ENCODE results near the gene SH2B3.

SH2B3 gene

DNA sequence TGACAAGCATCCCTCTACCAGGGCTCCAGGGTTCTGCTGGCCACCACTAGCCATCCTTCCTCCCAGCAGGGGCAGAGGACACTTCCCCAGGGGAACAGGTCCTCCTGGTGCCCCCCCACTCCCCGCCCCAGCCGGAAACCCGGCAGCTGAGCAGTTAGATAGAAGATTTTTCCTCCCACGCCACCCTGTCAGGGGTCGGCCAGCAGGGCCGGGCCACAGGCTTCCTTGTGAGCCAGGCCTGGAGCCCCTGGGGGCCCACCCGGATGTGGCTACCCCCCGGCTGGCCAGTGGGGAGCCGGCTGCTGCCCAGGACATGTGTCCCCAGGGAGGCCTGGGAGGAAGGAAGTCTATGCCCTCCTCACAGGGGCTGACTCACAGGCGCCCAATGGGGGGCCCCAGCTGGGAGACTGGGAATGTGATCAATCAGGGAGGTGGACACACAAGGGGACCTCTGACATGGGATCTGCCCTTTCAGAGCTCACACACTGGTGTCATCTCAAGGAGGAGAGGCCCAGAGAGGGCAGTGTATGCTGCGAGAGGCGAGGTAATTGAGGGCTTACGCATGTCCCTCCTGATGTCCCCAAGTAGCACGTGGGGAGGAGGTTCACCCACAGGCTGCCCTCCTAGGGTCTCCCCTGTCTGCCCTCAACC, 4.2 kb downstream of the SH2B3 start:
- peak; percentile 46 for DNase-seq

- DNase-seq, result no peak
Measured at GRCh38 chr12:111410431-111411184, 4.9 kb downstream of the SH2B3 start.

GRCh38 chr12:111411185-111411764, 5.6 kb downstream of the SH2B3 start:
- no peak for DNase-seq

DNA sequence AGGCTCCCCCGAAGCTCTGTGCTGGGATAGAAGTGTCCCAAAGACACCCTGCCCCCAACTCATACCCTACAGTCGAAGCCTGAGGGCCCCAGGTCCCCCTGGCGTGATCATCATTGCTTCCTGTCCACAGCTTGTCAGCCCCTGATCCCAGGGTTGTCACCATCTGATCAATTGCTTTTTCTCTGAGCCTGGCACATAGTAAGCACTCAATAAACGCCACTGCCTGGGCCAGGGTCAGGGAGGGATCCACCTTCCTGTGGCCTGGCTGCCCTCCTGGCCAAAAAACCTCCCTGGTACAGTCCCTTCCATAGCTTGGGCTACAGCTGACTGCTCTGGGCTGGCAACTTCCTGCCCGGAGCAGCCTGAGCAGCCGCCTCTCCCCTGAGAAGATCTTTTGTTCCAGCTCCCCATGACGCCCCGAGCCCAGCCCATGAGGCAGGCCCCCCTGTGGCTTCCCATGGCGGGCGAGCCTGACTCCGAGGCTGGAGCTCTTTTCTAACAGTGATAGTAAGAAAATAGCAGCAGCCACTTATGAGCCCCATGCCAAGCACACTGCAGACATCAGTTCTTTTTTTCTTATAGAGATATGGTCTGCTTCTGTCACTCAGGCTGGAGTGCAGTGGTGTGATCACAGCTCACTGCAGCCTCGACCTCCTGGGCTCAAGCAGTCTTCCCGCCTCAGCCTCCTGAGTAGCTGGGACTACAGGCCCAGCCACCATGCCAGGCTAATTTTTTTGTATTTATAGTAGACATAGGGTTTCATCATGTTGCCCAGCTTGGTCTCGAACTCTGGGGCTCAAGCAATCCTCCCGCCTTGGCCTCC, 6.5 kb downstream of the SH2B3 start:
- DNase-seq, result no peak

DNA sequence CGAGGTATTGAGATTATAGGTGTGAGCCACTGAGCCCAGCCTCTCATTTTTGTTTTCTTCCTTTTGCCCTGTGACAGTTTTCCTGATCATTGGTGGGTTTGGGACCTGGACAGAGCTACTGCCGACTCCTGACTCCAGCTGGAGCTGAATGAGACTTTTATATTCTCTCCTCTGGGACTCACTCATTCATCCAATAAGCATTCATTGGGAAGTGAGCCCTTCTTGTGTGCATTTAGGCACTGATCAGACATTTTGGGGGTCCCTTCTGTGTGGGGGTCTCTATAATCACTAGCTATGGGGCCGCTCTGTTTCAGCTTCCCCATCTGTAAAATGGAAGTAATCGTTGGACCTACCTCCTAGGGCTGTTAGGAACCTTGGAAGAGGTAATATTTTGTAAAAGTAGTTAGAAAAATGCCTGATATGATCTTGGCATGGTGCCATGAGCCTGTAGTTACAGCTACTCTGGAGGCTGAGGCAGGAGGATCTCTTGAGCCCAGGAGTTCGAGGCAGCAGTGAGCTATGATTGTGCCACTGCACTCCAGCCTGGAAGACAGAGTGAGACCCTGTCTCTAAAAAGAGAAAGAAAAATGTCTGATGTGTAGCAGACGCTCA, 7.2 kb downstream of the SH2B3 start:
- no peak for DNase-seq

DNA sequence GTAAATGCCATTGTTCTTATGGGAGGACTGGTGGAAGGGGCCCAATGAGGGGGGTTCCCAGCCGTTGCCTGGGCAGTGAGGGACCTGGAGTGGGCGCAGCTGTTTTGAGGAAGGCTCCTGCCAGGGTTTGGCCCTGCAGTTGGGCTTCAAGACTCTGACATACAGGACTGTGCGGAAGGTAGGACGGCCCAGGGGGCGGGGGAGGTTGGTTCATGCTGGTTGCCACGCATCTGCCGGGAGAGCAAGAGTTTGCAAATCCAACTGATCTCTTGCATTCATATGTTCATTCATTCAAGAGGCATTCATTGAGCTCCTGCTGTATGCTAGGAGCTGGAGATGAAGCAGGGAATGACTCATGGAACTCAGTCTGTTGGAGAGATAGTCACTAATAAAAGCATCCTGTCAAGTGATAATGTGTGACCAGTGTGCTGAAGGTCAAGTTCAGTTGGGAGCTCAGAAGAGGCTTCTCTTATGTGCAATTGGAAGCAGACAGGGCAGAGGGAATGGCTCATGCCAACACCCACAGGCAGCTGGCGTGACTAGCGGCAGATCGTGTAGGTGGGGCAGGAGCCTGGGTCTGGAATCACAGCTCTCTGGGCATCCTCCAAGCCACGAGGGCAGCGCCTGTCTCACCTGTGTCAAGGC, 7.8 kb downstream of the SH2B3 start:
- DNase-seq, result no peak

GRCh38 chr12:111414711-111415252, 9.1 kb downstream of the SH2B3 start:
- DNase-seq, result no peak

DNA sequence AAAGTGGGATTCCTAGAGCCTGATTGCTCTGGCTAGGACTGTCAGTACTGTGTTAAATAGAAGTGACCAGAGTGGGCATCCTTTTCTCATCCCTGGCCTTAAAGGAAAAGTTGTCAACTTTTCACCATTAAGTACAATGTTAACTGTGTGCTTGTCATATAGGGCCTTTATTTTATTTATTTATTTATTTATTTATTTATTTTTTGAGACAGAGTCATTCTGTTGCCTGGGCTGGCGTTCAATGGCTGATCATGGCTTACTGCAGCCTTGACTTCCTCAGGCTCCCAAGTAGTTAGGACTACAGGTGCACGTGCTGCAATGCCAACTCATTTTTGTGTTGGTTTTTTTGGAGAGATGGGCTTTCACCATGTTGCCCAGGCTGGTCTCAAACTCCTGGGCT, 11.6 kb downstream of the SH2B3 start:
- no peak for DNase-seq

DNA sequence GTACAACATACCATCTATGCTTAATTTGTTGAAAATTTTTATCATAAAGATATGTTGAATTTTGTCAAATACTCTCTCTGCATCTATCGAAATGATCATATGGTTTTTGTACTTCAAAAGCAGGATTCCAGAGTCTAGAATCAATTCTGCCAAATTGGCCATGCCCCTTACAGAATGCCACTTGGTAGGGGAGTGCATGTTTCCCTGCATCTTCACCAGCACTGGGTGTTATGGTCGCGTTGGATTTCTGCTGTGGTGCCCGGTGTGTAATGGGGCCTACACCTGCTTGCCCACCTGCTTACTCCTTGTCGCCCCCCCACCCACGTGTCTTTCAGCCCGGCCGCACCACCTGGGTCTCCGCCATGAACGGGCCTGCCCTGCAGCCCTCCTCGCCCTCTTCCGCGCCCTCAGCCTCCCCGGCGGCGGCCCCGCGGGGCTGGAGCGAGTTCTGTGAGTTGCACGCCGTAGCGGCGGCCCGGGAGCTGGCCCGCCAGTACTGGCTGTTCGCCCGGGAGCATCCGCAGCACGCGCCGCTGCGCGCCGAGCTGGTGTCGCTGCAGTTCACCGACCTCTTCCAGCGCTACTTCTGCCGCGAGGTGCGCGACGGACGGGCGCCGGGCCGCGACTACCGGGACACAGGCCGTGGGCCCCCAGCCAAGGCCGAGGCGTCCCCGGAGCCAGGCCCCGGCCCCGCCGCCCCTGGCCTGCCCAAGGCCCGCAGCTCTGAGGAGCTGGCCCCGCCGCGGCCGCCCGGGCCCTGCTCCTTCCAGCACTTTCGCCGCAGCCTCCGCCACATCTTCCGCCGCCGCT, 12.3 kb downstream of the SH2B3 start:
- no peak for DNase-seq

DNA sequence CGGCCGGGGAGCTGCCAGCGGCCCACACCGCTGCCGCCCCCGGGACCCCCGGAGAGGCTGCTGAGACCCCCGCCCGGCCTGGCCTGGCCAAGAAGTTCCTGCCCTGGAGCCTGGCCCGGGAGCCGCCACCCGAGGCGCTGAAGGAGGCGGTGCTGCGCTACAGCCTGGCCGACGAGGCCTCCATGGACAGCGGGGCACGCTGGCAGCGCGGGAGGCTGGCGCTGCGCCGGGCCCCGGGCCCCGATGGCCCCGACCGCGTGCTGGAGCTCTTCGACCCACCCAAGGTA, 12.8 kb downstream of the SH2B3 start:
- DNase-seq, result no peak

DNA sequence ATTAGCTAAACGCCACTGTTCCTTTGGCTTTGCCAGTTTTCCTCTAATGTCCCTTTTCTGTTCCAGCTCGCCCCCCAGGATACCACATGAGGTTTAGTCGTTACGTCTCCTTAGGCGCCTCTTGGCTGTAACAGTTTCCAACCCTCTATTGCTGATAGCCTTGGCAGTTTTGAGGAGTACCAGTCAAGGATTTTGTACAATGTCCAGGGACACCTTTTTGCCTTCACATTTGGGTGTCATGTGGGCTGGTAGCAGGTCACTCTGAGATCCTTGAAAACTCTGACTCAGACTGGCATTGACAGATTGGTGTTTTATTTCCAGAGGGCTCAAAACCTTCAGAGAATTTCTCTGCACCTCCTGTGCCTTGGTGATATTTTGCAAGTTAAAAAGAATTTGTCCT, 14.1 kb downstream of the SH2B3 start:
- DNase-seq, result no peak

- DNase-seq, result no peak
Measured at GRCh38 chr12:111420494-111420893, 14.8 kb downstream of the SH2B3 start.

DNA sequence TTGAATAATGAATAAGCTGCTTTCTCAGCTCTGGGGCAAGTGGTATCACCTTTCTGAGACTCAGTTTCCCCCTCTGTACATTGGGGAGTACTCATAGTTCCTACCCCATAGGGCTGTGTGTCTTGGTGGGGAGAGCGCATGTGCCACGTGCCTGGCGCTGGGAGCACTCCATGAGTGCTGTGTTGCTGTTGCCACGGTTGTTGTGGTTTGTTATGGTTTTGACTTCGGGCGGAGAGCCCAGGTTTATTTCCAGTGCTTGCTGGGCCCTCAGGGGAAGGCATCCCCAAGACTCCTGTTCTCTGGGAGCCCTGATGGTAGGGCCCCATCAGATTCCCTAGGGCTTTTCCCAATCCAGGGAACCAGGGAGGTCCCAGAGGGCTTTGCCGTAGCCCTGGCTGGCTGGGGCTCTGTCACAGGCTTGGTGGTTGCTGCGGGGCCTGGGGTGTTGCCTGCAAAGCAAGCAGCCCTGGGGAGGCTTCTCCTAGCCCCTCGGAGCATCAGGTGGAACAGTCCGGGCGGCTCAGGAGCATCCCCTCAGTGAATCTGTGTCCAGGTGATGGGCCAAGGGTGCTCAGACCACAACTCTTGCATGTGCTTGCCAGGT, 18.6 kb downstream of the SH2B3 start:
- DNase-seq, result no peak

- no peak for DNase-seq
Measured at GRCh38 chr12:111424793-111425251, 19.1 kb downstream of the SH2B3 start.

- DNase-seq, result no peak
Measured at GRCh38 chr12:111425655-111426054, 19.9 kb downstream of the SH2B3 start.

DNA sequence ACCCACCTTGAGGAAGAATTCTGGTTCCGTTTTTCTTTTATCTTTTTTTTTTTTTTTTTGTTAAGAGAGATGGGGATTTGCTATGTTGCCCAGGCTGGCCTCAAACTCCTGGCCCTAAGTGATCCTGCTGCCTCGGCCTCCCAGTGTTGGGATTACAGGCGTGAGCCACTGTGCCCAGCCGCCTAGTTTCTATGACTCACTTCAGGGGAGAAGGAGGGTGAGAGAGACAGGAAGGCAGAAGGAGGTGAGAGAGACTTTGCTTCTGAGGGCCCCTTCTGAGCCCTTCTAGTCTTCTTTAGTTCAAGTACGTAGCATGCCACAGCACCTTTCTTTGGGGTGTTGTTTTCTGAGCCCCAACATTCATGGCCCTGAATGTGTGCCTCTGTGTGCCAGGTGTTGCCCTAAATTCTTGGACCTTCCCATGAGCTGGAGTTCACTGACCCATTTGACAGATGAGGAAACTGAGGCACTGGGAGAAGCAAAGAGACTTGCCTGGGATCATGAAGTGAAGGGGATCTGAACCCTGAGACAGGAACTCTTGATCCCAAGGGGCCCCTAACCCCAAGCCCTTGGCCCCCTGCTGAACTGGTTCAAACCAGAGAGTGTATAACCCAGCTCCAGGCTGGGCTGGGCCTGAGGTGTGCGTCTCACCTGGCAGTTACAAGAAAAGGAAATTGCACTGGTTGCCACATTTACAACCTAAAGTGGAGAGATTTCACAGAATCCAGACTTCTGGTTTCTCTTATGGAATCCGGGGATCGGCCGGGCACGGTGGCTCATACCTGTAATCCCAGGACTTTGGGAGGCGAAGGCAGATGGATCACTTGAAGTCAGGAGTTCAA, 20.8 kb downstream of the SH2B3 start:
- no peak for DNase-seq

DNA sequence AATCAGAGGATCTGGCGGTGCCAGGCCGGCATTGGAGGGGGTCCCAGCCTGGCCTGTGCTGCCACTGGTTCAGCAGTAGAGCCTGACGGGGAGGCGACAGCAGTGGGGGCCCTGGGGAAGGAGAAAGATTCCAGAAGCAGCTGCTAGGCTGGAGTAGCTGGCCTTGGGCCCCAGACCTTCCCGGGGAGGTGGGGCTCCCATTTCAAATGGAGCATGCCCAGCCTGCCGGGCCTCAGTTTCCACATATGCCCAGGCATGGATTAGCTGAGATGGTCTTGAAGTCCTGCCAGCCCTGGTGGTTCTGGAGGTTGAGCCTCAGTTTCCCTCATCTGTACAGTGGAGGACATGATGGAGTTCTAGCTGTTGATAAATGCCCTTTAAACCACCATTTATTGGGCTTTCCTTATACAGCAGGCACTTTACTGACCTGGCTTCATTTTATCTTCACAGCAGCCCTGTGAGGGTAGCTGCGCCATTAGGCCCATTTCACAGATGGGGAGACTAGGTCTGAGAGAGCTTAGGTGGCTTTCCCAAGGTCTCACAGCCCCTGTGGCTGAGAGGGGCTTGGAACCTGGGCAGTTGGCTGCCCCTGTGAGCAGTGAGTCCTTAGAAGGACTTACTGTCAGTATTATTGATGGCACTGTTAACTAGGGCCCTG, 21.8 kb downstream of the SH2B3 start:
- no peak for DNase-seq

- no peak for DNase-seq
Measured at GRCh38 chr12:111428081-111428727, 22.5 kb downstream of the SH2B3 start.

DNA sequence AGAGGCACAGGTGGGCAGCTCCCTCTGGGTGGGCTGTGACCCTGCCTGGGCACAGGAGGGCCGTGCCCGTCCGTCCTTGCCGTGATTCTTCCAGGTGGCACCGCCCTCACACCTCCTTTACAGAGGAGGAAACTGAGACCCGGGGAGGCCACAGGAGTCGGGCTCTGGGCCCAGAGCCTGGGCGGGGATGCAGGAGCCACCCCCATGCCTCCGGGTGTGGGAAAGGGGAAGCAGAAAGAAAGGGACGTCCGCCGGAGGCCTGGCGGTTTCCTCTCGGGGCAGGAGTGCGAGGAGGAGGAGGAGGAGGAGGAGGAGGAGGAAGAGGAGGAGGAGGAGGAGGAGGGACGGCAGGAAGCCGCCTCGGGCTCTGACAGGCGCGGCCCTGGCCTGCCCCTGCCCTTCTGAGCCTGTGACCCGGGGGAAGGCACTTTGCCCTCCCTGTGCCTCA, 23.0 kb downstream of the SH2B3 start:
- DNase-seq, result no peak

Measured in activated CD4-positive, alpha-beta T cell treated with anti-CD3 and anti-CD28 coated beads, Interleukin-2, amount 50 U/mL, for 1 hour (primary cell).